Measurements from ENCODE around the gene ANK3.
A peak's percentile ranks its signal among the peaks of the same experiment; 100 is the strongest.

ANK3 gene

GRCh38 chr10:60271319-60272040, 118.2 kb downstream of the ANK3 start:
- no peak for DNase-seq

GRCh38 chr10:60270426-60270825, 119.2 kb downstream of the ANK3 start:
- no peak for DNase-seq

GRCh38 chr10:60267802-60268201, 121.9 kb downstream of the ANK3 start:
- DNase-seq = no peak

GRCh38 chr10:60266513-60266912, 123.2 kb downstream of the ANK3 start:
- no peak for DNase-seq

- DNase-seq = no peak
These were observed 127.0 kb downstream of the ANK3 start for GRCh38 chr10:60262647-60263126.

GRCh38 chr10:60260321-60260720, 129.4 kb downstream of the ANK3 start:
- DNase-seq = no peak

GRCh38 chr10:60258429-60258797, 131.3 kb downstream of the ANK3 start:
- DNase-seq = no peak

- DNase-seq = peak in 1 of 2 experiments; percentile 9
These were observed 131.8 kb downstream of the ANK3 start for GRCh38 chr10:60257767-60258428.

- DNase-seq = no peak
These were observed 134.9 kb downstream of the ANK3 start for GRCh38 chr10:60254776-60255175.

GRCh38 chr10:60253484-60253883, 136.2 kb downstream of the ANK3 start:
- DNase-seq = no peak

- no peak for DNase-seq
These were observed 137.0 kb downstream of the ANK3 start for GRCh38 chr10:60252688-60253087.

GRCh38 chr10:60246382-60246781, 143.3 kb downstream of the ANK3 start:
- DNase-seq = no peak

GRCh38 chr10:60239228-60239627, 150.4 kb downstream of the ANK3 start:
- DNase-seq = no peak

GRCh38 chr10:60238759-60239100, 150.9 kb downstream of the ANK3 start:
- no peak for DNase-seq

GRCh38 chr10:60237977-60238758, 151.5 kb downstream of the ANK3 start:
- DNase-seq = peak in 1 of 2 experiments; percentile 9

- no peak for DNase-seq
These were observed 152.7 kb downstream of the ANK3 start for GRCh38 chr10:60236869-60237524.

GRCh38 chr10:60235001-60235400, 154.7 kb downstream of the ANK3 start:
- DNase-seq = peak in 1 of 2 experiments; percentile 30

- no peak for DNase-seq
These were observed 155.1 kb downstream of the ANK3 start for GRCh38 chr10:60234551-60234950.

GRCh38 chr10:60230892-60231291, 158.8 kb downstream of the ANK3 start:
- no peak for DNase-seq

GRCh38 chr10:60224066-60224705, 165.5 kb downstream of the ANK3 start:
- no peak for DNase-seq

- no peak for DNase-seq
These were observed 167.6 kb downstream of the ANK3 start for GRCh38 chr10:60222047-60222446.

- DNase-seq = no peak
These were observed 177.5 kb downstream of the ANK3 start for GRCh38 chr10:60212195-60212594.
